SK-N-MC (cell line): ENCODE data around the gene CFAP57.

Source experiments
- EZH2 ChIP-seq: fragments of 200-600 bp; sonication (generic); IDR thresholded peaks from one replicate; pipeline ENCODE4 v1.6.1; 2017; ENCODE audit warnings: antibody characterized with exemption
- POLR2AphosphoS5 ChIP-seq: IDR thresholded peaks from 2 replicates; pipeline ENCODE4 v1.6.1; 2012; ENCODE audit warnings: mild to moderate bottlenecking, low read depth, low read length, borderline replicate concordance

DNA sequence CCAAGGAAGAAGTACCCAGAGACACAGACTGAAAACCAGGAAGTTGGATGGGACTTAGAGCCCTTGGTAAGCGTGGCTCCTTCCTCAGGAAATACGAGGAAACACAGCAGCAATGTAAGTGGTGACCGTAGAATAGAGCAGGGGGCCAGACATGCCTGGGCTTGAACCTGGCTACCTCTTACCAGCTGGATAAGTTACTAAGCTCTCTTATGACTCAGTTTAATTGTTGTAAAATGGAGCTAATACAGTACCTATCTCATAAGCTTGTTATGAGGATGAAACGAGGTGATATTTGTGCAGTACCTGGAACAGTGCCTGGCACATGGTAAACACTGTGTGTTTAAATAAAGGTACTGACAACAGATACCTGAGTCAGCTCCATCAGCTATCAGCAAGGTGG, 19.3 kb upstream of the CFAP57 start:
- TF ChIP-seq POLR2AphosphoS5 (no peak), EZH2 (no peak)
